ENCODE results near the gene TRIP6.

GRCh38 chr7:100830396-100830795 lies 36.8 kb upstream of the TRIP6 start:
- TF ChIP-seq CTCF (IDR thresholded peaks at IDR 0.05) (no peak), POLR2A (IDR thresholded peaks at IDR 0.05) (no peak), POLR2AphosphoS5 (IDR thresholded peaks at IDR 0.05) (no peak), EP300 (IDR thresholded peaks at IDR 0.05) (no peak)
